Right lobe of liver (tissue), 6 donors: ENCODE results near the gene IGFBPL1. TPM values are rescaled to one million over a fixed set of nuclear protein-coding genes. Genes with fewer than 3 reads are reported as not detected.

Experiments used
- ATAC-seq, 4 donors: fragments of 200-7000 bp; cut with Tn5 transposase; one replicate each; pipeline ENCODE4 v1.9.1; 2020; ENCODE audit warnings: mild to moderate bottlenecking in 4 of 4, moderate library complexity in 4 of 4
- DNase-seq, 3 donors: peaks; one replicate each; pipeline ENCODE4 v3.0.0-alpha.2; 2020
- H3K27ac ChIP-seq, 3 donors: fragments of 200-600 bp; one replicate each; pipeline ENCODE4 v1.8.0; 2022
- H3K27me3 ChIP-seq, 2 donors: fragments of 200-600 bp; one replicate each; pipeline ENCODE4 v1.8.0; 2022
- H3K36me3 ChIP-seq, 4 donors: fragments of 200-600 bp; sonication (generic) in 1 of 4; one replicate each; pipeline versions ENCODE4 v1.5.1 to v1.8.0; 2017 to 2022; ENCODE audit warnings: control low read depth in 1 of 4
- H3K4me1 ChIP-seq, 4 donors: fragments of 200-600 bp; sonication (generic) in 1 of 4; one replicate each; pipeline versions ENCODE4 v1.5.1 to v1.8.0; 2017 to 2022; ENCODE audit warnings: control low read depth in 1 of 4
- H3K4me3 ChIP-seq, 3 donors: fragments of 200-600 bp; one replicate each; pipeline ENCODE4 v1.8.0; 2022
- H3K9me3 ChIP-seq, 4 donors: fragments of 200-600 bp; sonication (generic) in 1 of 4; one replicate each; pipeline versions ENCODE4 v1.5.1 to v1.8.0; 2017 to 2022; ENCODE audit warnings: control low read depth in 1 of 4
- CTCF ChIP-seq, 4 donors: fragments of 200-600 bp in 3 of 4; fragments of 450-650 bp in 1 of 4; IDR thresholded peaks; one replicate each; pipeline versions ENCODE4 v1.5.1 to v1.8.0; 2016 to 2022; ENCODE audit warnings: antibody characterized with exemption in 4 of 4, mild to moderate bottlenecking in 2 of 4
- POLR2A ChIP-seq: fragments of 450-650 bp; IDR thresholded peaks from one replicate; pipeline ENCODE4 v1.6.1; 2017; ENCODE audit warnings: antibody characterized with exemption, mild to moderate bottlenecking
- WGBS: methylation state at CpG from one replicate; pipeline ENCODE4 v1.1.6; 2018; ENCODE audit warnings: low coverage, low lambda C conversion rate; ENCODE audit not compliant: insufficient coverage; ENCODE audit errors: missing lambda C conversion rate; 5-methylcytosine and 5-hydroxymethylcytosine counted together
- intact Hi-C, 2 donors: fragments of 100-400 bp; cut with DNase I; formaldehyde crosslinking; loops; one replicate each; pipeline versions ENCODE4 v1.11.2 to v1.14.1; 2022
- total RNA-seq, 6 experiments: library from RNA; depleted of rRNA in 2 of 6; stranded (reverse); fragments of >200 nt in 2 of 6; fragmentation: NEBNext Ultra II Directional in 3 of 6; extraction: Animal tissue kit (Norgen Biotek cat#: 25700) in 3 of 6; gene quantifications; one replicate each; pipeline versions ENCODE4 v1.1.0 to v1.2.4, GENCODE V29; 2016 to 2023
- donor health status: DM: no; HTN: yes; CAD: no.
- donor health status: DM: no; HTN: no; CAD: no.
- donor health status: DM: no; HTN: no; CAD: no.
- donor health status: DM: no; HTN: yes; CAD: no.
- donor health status: DM: no; HTN: yes; CAD: no.

The IGFBPL1 gene
- total RNA-seq, 6 experiments from 2014 or later: 0.20 to 2.7 (median 0.44) TPM; not detected in 1

GRCh38 chr9:38422555-38423260 lies 1.5 kb downstream of the IGFBPL1 start:
- DNase-seq (peak in 1 of 3 donors; percentile 9), ATAC-seq (no peak)
- Histone ChIP-seq H3K4me1 (peaks cover 0 to 6% (median 0%) of the 10 kb centered on the region in 4 donors), H3K27me3 (no peaks in the 10 kb centered on the region), H3K4me3 (no peak overlapping the region), H3K36me3 (no peaks in the 10 kb centered on the region), H3K9me3 (no peaks in the 10 kb centered on the region), H3K27ac (no peak overlapping the region)
- WGBS: 64% methylated on average over 3 of the region's 7 CpGs
- intact Hi-C loops: no loop called here
- no peak for TF ChIP-seq CTCF (IDR thresholded peaks at IDR 0.05)
- TF ChIP-seq POLR2A: no peak

GRCh38 chr9:38421498-38422211 lies 2.6 kb downstream of the IGFBPL1 start:
- DNase-seq (no peak), ATAC-seq (no peak)
- no peak for TF ChIP-seq CTCF (IDR thresholded peaks at IDR 0.05)
- Histone ChIP-seq H3K27me3 (no peaks in the 10 kb centered on the region), H3K36me3 (no peaks in the 10 kb centered on the region), H3K4me1 (peaks cover 0 to 6% (median 0%) of the 10 kb centered on the region in 4 donors), H3K4me3 (no peak overlapping the region), H3K9me3 (no peaks in the 10 kb centered on the region), H3K27ac (no peak overlapping the region)
- intact Hi-C loops: no loop called here
- WGBS: 62% methylated on average over 3 of the region's 9 CpGs

- no peaks in the 10 kb centered on the region for H3K27me3 ChIP-seq
- no peaks in the 10 kb centered on the region for H3K9me3 ChIP-seq
- TF ChIP-seq CTCF (IDR thresholded peaks at IDR 0.05) (no peak), POLR2A (no peak)
- no peak for DNase-seq
- no peaks in the 10 kb centered on the region for H3K36me3 ChIP-seq
- intact Hi-C loops: no loop called here
- 68% methylated on average over 4 of the region's 5 CpGs for whole genome bisulfite sequencing
- no peak overlapping the region for H3K27ac ChIP-seq
- no peak overlapping the region for H3K4me3 ChIP-seq
- ATAC-seq: no peak
- no peaks in the 10 kb centered on the region for H3K4me1 ChIP-seq
These were observed 5.1 kb downstream of the IGFBPL1 start for GRCh38 chr9:38419181-38419580.

GRCh38 chr9:38418366-38418765 lies 5.9 kb downstream of the IGFBPL1 start:
- ATAC-seq (no peak), DNase-seq (no peak)
- H3K27me3 ChIP-seq: no peaks in the 10 kb centered on the region
- no peak overlapping the region for H3K4me3 ChIP-seq
- intact Hi-C loops: no loop called here
- no peak overlapping the region for H3K27ac ChIP-seq
- no peaks in the 10 kb centered on the region for H3K4me1 ChIP-seq
- H3K9me3 ChIP-seq: no peaks in the 10 kb centered on the region
- no peaks in the 10 kb centered on the region for H3K36me3 ChIP-seq
- no CpG with 5 or more reads among the region's 1 CpG for WGBS
- TF ChIP-seq POLR2A: no peak
- no peak for TF ChIP-seq CTCF (IDR thresholded peaks at IDR 0.05)
